NCI-H187 treated with DMSO at 0.1 percent for 48 hours (cell line): ENCODE data around the gene KDM7A.

ENCODE experiments used
- DNase-seq: peaks from one replicate; lab custom pipeline; 2025; lab: John Stamatoyannopoulos, UW

Gene KDM7A

DNA sequence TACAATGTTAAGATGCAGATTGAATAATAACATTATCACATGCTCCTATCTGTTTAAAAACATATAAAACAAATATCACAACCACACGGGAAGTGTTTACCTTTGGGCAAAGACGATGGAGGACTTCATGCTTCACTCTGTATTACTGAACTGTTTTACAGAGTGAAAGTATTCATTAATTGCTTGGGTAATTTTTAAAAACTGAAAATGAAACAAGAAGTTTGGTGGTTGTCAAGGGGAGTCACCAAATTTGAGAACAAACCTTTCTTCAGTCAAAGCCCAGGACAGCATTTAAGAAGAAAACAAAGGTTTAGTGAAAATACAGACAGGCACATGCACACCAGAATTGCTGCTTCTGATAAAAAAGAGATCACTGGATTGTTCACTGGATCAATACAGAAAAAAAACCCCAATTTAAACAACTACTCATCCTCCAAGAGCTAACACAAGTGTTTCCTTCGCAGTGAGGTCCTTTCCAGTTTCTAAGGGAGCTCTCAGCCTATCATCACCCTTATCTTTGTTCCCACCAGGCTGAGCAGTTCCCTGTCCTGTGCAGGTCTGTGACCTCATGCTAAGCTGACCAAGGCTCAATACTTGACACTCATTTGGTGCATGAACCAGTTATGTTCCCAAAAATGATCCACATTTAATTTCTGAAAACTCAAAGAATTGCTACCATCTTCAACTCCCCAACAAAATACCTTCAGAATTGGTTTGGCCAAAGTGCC, 122.8 kb downstream of the KDM7A start:
- DNase-seq: no peak

DNA sequence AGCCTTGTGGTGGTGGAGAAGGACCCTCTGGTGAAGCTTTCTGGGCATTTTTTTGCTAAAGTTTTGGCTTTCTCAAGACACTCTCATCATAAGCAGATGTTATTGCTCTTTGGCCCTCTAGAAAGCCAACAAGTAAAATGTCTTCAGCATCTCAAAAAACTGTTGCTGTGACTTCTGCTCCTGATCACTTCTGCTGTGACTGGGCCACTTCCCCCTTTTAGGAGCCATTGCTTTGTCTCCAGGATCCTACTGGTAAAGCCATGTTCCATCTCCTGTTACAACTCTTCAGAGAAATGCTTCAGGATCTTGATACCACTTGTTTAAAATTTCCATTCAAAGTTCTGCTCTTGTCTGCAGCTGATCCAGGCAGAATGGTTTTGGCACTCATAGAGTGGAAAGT, 125.0 kb downstream of the KDM7A start:
- DNase-seq: no peak

DNA sequence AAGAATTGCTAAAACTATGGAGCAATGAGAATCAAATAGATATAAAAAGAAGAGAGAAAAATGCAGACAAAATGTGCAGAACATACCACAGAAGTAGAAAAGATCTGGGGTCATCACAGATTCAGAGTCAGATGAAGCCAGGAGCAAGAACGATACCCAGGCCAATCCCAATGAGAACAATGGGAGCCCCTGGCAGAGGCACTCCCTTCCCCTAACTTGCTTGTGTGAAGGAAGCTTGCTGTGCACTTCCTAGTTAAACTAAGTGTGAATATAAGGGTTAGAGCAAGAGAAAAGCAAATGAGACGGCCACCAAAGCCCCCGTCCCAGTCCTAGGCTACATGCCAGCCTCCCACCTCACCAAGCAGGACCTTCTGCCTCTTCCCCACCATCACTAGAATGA, 126.7 kb downstream of the KDM7A start:
- DNase-seq: no peak

DNA sequence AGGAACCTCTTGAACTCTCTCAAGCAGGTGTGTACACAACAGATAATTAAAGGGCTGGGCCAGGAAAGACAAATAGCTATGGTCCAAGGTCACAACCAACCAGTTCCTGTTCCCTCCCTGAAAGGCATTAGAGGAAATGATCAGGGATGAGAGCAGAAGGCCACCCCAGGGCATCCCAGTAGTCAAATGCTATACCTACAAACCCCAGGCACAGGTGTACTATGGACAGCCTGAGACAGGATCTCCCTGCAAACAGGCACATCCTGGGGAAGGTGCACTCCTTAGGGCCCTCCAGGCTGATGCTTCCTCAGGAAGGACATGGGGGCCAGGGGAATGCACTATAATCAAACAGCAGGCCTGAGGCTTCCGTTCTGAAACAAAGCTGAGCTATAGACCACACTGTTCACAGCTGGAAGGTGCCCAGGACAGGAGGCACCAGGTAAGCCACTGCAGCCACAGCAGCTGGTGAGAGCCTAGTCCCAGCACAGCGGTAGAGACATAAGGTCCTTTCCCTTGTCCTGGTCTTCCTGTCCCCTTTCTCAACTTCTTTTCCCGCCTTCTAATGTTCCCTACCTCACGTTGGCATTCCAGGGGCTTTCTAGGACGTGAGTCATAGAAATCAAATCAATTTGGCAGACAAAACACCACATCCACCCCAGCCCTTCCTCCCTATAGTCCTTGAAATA, 127.3 kb downstream of the KDM7A start:
- no peak for DNase-seq

DNA sequence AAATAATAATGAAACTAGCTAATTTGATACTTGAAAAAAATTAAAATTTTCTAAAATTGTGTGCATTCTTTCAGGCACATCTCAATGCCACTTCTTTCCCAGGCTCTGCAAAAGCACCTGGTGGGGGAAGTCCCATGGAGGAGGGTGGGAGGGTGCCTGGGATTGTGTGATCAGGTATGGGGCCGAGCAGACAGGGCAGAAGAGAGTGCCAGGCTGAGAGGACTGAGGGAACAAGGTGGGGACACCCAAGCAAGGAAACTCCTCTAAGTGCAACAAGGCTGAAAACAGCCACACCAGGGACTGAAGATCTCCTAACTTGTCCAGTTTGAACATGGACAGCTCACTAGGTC, 127.8 kb downstream of the KDM7A start:
- no peak for DNase-seq

DNA sequence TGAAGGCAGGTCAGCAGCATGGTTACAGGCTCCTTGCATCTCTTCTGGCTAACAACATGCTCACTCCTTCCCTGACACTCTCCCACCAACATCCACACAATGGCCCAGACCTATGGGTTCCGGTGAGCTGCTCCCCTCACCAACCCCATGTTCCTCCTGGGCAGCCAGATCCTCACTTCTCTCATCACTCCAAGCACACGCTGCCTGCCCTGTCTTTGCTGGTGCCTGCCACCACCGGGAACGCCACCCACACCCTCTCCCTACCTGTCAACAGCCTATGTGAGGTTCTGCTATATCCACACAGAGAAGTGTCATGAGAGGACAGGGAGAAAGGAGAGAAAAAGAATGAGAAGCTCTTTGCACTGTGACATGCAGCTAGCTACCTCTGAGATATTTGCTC, 128.6 kb downstream of the KDM7A start:
- no peak for DNase-seq

DNA sequence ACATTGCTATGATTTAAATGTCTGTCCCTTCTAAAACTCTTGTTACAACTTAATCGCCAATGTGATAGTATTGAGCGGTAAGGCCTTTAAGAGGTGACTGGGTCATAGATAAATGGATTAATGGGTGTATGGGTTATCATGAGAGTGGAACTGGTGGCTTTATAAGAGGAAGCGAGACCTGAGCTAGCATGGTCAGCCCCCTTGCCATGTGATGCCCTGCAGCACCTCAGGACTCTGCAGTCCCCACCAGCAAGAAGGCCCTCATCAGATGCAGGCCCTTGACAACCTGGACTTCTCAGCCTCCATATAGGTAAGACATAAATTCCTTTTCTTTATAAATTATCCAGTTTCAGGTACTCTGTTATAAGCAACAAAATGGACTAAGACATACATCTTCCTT, 129.6 kb downstream of the KDM7A start:
- no peak for DNase-seq

DNA sequence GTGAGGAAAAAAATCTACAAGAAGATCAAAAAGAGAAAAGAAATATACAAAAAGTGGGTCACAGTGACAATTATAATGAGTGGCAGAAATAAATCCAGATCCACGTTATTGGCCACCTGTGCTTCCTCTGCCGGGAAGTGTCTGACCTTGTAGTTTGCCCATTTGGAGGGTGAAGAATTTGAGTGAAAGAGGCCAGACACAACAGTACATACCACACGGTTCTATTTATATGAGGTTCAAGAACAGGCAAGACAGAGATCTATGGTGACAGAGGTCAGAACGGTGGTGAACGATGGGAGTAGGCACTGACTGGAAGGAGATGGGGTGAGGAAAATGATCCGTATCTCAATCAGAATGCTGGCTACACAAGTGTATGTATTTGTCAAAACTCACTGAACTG, 131.1 kb downstream of the KDM7A start:
- DNase-seq: no peak

DNA sequence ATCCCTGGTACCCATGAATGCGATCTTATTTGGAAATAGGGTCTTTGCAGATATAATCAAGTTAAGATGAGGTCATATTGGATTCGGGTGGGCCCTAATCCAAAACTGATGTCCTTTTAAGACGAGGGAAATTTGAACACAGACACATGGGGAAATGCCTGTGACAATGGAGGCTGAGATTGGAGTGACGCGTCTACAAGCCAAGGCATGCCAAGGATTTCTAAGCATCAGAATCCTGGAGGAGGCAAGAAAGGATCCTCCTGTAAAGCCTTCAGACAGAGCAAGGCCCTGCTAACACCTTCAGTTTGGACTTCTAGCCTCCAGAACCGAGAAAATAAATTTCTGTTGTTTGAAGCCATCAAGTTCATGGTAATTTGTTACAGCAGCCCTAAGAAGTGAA, 132.5 kb downstream of the KDM7A start:
- DNase-seq: no peak

DNA sequence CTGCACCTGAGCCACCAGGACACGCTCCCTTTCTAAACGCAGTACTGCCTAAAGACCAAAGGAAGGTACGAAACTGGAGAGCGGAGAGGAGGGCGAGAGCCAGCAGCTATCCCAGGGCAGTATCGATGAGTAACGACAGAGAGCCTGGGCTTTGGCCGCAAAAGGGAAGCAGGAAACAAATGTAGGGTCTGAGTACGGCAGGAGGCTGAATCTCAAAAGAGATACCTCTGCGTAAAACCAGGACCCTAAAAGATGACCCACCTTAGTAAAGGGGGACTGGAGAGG, 134.5 kb downstream of the KDM7A start:
- no peak for DNase-seq

DNA sequence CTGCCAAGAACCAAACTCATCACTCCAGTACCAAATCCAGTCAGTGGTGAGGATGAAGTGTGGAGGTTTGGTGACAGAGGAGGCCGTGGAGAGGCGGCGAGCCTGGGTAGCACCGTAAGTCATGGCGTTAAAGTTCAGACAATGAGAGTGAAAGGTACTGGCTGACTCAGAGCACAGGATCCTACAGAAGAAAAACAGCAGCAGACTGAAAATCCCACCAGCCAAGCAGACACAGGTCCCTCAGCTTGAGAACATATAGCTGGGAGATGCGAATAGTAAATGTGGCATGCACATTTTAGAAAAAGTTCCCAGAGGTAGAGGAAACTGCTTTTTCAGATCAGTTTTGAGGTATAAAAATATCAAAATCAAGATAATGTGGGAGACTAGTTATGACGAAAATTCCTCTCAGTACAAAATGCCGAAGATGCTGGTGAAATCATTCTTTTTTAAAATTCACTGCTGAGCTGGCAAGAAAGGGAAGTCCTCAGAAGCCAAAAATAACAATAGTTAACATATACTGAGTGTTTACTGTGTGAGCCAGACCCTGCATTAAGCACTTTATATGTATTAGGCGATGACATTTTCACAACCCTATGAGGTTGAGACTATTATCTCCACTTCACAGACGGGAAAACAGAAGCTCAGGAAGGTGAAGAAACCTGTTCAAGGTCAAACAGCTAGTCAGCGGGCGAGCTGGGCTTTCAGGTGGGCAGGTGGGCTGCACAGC, 135.0 kb downstream of the KDM7A start:
- DNase-seq: no peak

DNA sequence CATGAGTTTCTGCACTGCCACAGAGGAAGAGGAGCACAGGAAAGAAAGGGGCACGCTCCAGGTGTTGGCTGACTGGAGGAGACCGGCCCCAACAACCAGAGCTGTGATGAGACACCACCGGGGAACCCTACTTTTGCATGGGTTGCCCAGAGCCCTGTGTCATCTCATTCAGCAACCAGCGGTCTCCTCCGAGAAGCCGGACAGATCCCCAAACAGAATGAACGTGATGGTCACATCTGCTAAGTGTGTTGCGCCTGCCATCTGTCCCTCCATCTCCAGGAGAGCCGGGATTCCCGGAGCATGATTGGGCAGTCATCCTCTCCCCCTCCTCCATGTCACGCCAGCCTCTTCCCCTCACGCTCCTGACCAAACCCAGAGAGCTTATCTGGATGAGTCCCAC, 136.9 kb downstream of the KDM7A start:
- DNase-seq: no peak

DNA sequence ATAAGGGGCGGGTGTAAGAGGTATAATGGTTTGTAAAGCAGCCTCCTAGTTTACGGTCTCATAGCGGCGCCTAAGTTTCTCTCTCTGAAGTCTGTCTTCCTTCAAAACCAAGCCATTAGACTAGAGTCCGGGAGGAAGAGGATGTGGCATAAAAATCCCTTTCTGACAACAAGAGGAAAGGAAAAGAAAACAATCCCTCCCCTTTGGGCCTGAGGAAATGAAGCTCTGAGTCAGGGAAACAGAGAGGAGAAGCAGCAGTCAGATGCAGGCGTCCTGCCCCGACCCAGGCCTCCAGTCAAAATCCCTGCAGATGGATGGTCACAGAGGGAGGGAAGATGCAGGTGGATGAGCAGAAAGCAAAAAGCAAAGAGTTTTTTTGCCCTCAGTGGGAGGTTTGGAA, 137.7 kb downstream of the KDM7A start:
- no peak for DNase-seq

DNA sequence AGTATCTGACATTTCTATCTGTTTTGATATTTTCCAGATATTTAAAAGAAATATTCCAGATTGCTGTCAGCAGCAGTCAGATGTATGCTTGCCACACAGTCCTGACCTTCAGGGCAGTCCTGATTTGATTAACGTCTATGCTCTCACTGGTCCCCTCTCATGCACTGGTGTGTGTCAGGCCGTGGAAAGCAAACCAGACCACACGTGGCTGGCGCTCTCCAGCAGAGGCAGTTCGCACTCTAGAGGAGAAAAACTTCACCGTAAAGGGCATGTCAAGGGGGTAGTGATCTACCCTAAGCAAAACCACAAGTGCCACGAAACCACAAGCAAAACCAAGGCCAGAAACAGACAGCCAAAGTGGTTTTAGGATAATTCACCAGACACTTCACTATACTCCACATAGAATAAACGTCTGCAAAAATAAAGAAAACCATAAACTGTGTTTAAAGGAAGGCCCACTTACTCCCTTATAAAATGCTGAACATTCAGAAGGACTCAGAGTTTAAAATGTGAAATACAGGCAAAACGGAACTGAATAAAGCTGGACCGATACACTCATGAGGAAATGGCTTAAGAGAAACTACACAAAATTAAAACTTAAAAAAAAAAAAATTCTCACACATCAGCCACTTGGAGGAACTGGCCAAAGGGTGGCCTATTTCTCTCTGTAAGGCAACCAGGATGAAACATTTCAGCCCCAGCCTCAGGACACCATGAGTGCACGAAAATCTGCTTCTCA, 140.4 kb downstream of the KDM7A start:
- DNase-seq: no peak

DNA sequence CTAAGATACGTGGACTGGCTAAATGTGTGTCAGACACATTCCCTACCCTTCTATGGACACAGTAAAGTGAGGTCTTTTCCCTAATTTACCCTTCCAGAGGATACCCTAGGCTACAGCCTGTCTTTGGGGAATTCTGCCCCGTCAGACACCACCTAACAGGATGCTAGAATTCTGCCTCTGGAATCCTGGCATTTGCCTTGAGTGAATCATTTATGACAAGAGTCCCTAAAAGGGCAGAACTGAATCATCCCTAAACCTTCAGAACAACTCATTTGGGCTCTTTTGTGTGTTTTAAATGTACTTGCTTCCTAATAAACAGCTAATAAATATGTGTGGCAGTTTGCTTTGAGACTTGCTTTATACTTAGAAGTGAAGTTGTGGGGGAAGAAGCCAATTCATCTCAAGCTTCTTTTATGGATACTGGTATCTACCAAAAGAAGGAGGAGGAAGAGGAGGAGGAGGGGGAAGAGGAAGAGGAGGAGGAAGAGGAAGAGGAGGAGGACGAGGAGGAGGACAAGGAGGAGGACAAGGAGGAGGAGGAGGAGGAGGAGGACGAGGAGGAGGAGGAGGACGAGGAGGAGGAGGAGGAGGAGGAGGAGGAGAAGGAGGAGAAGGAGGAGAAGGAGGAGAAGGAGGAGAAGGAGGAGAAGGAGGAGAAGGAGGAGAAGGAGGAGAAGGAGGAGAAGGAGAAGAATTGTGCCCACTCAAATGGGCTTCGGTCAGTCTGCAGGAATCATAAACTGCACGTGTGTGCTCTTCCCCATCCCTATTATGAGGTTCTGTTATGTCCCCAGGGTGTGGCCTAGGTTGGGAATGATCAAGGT, 141.2 kb downstream of the KDM7A start:
- DNase-seq: no peak
